ENCODE measurements around the gene KIF25. TPM values are rescaled to one million over a fixed set of nuclear protein-coding genes. Genes with fewer than 3 reads are reported as not detected.
"Not testable (repeated sequence)": the region's sequence is repeated elsewhere in the genome, so short reads cannot be mapped to it uniquely, and the experiment has no call there.

Gene KIF25
- total RNA-seq, 2 experiments from 2014 or later: not detected

DNA sequence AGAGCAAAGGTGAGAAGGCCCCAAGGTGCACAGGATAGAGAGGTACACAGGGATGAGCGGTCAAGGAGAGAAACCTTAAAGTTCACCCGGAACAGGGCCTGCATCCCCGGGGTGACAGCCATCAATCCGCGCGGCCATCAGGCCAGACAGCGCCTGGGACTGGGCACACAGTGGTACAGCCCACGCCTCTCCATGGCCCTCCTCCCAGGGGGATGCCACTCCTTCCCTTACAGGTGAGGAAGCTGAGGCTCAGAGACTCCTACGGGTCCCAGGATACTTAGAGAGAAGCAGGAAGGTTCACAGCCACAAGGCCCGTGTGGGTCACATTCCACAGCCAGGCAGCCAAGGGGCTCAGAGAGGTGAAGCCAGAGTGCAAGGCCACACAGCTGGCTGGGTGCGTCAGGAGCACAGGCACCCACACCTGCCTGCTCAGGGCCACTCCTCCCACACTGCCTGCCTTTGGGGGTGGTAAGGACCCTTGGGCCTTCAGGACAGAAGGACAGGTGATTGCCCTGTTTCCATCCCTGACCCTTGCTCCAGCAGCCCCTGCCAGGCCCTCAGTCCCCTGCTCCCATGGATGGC is 66.8 kb downstream of the KIF25 start:
- H3K4me1 Mint-ChIP-seq: no peaks in the 10 kb centered on the region
- H3K27me3 Mint-ChIP-seq: no peaks in the 10 kb centered on the region
- no peak overlapping the region for H3K27ac Mint-ChIP-seq
- no peak for ATAC-seq
- no peaks in the 10 kb centered on the region for H3K36me3 Mint-ChIP-seq
- no peak overlapping the region for H3K4me3 Mint-ChIP-seq
- DNase-seq: no peak
- H3K9me3 Mint-ChIP-seq (ENCODE audit: low read depth): no peaks in the 10 kb centered on the region
- CTCF ChIA-PET: no interaction called here

DNA sequence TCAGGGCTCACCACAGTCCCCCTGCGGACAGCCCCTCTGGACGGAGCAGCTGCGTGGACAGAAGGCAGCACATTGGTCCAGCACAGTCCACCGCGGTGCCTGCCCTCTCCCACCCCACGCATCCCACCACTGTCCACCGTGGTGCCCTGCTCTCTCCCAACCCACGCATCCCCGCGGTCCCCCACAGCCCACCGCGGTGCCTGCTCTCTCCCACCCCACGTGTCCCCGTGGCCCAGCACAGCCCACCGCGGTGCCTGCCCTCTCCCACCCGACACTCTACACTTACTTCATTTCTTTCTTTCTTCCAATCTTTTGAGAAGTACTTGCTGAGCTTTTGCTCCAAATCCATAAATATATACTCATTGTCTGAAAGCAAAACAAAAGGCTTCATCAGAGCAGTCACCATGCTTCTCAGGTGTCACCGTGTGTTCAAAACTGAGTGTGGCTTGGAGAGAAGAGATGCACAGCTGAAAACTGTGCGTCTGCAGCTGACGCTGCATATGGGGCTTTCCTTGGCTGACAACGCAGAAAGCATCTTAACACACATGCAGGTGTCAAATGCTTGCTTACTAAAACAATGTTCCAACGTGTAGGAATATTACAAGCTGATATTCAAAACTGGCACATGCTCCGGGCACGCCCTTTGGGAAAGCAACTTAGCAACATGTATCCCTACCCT is 69.7 kb downstream of the KIF25 start:
- H3K27me3 Mint-ChIP-seq: no peaks in the 10 kb centered on the region
- H3K36me3 Mint-ChIP-seq: no peaks in the 10 kb centered on the region
- no peak for ATAC-seq
- no peak overlapping the region for H3K4me3 Mint-ChIP-seq
- H3K4me1 Mint-ChIP-seq: no peaks in the 10 kb centered on the region
- no peaks in the 10 kb centered on the region for H3K9me3 Mint-ChIP-seq (ENCODE audit: low read depth)
- DNase-seq: no peak
- CTCF ChIA-PET: no interaction called here
- H3K27ac Mint-ChIP-seq: no peak overlapping the region

DNA sequence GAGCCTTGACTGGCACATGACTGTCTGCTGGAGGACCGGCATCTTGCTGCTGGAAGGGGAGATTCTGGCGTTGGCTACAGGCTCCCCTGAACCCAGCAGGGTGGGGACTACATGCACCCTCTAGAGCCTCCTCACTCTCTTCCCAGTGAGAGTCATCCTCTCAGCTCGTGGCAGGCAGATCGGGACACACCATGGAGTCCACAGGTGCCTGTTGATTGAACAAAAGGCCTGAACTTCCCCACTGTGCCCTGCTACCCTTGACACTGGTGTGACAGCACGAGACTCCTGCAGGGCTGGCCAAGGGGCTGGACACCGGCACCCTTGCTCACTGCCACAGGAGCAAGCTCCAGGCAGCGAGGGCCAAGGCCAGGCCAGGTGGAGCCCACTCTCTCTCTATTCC is 73.3 kb downstream of the KIF25 start:
- Mint-ChIP-seq H3K27me3 (no peaks in the 10 kb centered on the region), H3K36me3 (no peaks in the 10 kb centered on the region), H3K9me3 (ENCODE audit: low read depth) (no peaks in the 10 kb centered on the region), H3K4me3 (no peak overlapping the region), H3K27ac (no peak overlapping the region), H3K4me1 (no peaks in the 10 kb centered on the region)
- CTCF ChIA-PET: no interaction called here
- no peak for ATAC-seq
- DNase-seq: no peak

DNA sequence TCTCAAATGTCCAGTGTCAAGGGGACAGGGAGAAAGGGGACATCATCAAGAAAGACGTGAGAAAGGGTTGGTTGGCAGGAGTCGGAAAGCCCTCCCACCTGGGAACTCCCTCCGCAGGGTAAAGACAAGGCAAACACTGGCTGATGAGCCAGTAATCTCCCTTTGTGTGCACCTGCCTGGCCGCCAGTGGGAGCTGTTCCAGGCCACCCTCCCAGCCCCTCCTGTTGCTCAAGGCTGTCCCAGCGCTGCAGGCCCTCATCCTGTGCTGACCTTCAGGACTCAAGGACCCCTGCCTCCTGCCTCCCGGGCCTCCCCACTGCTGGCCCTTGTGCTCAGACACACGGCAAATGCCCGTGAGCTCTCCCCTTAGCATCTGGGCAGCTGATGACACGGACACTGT is 74.1 kb downstream of the KIF25 start:
- ATAC-seq (no peak), DNase-seq (no peak)
- no peaks in the 10 kb centered on the region for H3K4me1 Mint-ChIP-seq
- H3K27ac Mint-ChIP-seq: no peak overlapping the region
- no peaks in the 10 kb centered on the region for H3K9me3 Mint-ChIP-seq (ENCODE audit: low read depth)
- no peak overlapping the region for H3K4me3 Mint-ChIP-seq
- no peaks in the 10 kb centered on the region for H3K27me3 Mint-ChIP-seq
- no peaks in the 10 kb centered on the region for H3K36me3 Mint-ChIP-seq
- CTCF ChIA-PET: no interaction called here

DNA sequence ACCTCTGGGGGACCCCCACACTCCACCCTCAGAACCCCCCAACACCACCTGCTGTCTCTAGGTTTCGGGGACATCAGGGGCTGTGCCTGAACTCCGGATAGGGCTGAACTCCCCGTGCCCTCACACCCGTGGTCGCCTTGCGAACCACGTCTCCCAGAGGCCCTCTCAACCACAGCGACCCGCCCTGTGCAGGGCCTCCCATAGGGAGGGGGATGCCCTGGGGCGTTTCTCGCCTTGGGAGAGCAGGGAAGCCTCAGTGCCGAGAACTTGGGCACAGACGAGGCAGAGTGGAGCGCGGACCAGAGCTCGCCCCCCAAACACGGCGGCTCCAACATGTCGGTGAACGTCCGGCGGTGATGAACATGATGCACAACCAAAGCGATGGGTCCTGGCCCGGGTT is 74.8 kb downstream of the KIF25 start:
- CTCF ChIA-PET: no interaction called here
- no peak overlapping the region for H3K27ac Mint-ChIP-seq

DNA sequence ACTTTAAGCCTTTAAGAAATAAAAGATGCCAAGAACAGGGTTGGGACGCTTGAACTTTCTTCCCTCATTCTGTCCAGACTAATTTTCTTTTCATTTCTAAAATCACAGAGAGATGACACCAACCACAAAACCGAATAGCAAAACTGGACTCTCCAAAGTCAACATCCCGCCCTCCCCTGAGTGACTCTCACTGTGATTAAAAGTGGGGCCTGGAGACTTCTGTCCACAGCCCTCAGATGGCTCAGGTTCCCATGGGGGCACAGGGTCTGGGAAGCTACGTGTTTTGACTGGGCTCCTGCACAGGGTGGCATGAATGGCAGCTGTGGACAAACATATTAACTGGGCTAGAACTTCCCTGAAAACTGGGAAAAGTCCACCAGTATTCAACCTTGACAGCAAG is 75.3 kb downstream of the KIF25 start:
- H3K36me3 Mint-ChIP-seq: no peaks in the 10 kb centered on the region
- H3K9me3 Mint-ChIP-seq (ENCODE audit: low read depth): no peaks in the 10 kb centered on the region
- no peaks in the 10 kb centered on the region for H3K27me3 Mint-ChIP-seq
- no peak for DNase-seq
- no peak overlapping the region for H3K27ac Mint-ChIP-seq
- no peaks in the 10 kb centered on the region for H3K4me1 Mint-ChIP-seq
- no peak for ATAC-seq
- CTCF ChIA-PET: no interaction called here
- H3K4me3 Mint-ChIP-seq: no peak overlapping the region

More for the DNA sequence above, 74.8 kb downstream of the KIF25 start:
- no peak overlapping the region for H3K4me3 Mint-ChIP-seq
- no peaks in the 10 kb centered on the region for H3K27me3 Mint-ChIP-seq
- H3K9me3 Mint-ChIP-seq (ENCODE audit: low read depth): no peaks in the 10 kb centered on the region
- DNase-seq: no peak
- H3K36me3 Mint-ChIP-seq: no peaks in the 10 kb centered on the region
- no peak for ATAC-seq
- H3K4me1 Mint-ChIP-seq: no peaks in the 10 kb centered on the region

DNA sequence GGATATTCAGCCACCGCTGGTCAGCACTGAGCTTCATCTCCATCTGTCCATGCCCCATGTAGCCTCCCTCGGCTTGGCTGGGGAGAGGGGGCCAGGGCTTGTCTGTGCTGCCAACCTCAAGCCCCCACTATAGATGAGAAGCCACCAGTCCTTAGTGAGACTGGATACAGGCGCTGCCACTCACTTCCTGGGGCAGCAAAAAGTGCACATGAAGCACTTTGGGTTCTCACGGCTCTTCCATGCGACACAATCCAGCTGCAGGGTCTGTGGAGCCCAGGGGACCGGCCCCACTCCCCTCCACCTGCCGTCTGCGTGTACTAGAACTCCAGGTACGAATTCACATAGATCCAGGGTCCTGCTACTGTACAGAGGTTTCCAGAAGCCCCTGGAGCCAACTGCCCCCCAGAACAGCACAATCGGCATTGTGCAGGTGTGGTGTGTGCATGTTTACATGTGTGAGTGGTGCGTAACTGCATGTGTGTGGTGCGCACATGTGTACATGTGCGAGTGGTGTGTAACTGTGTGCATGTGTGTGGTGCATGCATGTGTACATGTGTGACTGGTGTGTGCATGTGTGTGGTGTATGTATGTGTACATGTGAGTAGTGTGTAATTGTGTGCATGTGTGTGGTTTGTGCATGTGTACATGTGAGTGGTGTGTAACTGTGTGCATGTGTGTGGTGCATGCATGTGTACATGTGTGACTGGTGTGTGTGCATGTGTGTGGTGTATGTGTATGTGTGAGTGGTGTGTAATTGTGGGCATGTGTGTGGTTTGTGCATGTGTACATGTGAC is 76.7 kb downstream of the KIF25 start:
- CTCF ChIA-PET: no interaction called here

DNA sequence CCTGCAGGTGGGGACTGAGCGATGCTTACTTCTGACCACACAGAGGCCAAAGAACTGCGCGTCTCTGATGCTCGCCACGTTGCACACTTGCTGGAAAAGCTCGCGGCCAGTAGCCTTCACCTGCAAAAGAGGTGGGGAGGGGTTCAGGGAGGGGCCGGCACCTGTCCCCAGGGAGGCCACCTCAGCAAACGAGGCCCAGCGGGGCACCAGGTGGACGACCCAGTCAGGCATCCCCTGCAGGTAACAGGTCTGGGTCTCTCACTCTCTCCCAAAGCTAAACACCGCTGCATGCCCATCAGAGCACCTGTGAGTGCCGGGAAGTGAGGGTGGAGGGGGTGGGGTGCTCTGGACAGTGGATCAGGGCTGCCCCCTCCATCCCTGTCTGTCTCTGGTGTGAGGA is 77.7 kb downstream of the KIF25 start:
- ATAC-seq (no peak), DNase-seq (no peak)
- H3K4me1 Mint-ChIP-seq: no peaks in the 10 kb centered on the region
- H3K9me3 Mint-ChIP-seq (ENCODE audit: low read depth): no peaks in the 10 kb centered on the region
- H3K27me3 Mint-ChIP-seq: no peaks in the 10 kb centered on the region
- H3K4me3 Mint-ChIP-seq: no peak overlapping the region
- CTCF ChIA-PET: no interaction called here
- no peak overlapping the region for H3K27ac Mint-ChIP-seq
- H3K36me3 Mint-ChIP-seq: no peaks in the 10 kb centered on the region

More for the DNA sequence above, 76.7 kb downstream of the KIF25 start:
- ATAC-seq (no peak), DNase-seq (no peak)
- Mint-ChIP-seq H3K9me3 (ENCODE audit: low read depth) (no peaks in the 10 kb centered on the region), H3K27me3 (no peaks in the 10 kb centered on the region), H3K4me1 (no peaks in the 10 kb centered on the region), H3K4me3 (no peak overlapping the region), H3K27ac (no peak overlapping the region), H3K36me3 (no peaks in the 10 kb centered on the region)

DNA sequence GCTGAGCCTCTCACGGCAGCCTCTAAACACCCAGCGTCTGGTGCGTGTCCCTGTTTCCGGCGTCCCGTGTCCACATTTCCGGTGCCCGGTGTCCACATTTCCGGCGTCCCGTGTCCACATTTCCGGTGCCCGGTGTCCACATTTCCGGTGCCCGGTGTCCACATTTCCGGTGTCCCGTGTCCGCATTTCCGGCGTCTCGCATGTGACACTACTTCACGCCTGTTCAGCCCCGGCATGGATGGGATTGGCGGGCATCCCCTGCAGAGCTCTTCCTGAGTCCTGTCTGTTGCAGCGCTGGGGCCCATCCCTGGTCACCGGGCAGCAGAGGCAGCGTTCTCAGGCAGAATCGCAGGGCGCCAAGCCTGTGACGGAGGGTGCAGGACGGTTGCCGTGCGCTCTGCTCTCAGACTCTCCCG is 78.3 kb downstream of the KIF25 start:
- ATAC-seq (no peak), DNase-seq (no peak)
- Mint-ChIP-seq H3K4me1 (no peaks in the 10 kb centered on the region), H3K27me3 (no peaks in the 10 kb centered on the region), H3K36me3 (no peaks in the 10 kb centered on the region), H3K4me3 (no peak overlapping the region), H3K27ac (no peak overlapping the region), H3K9me3 (ENCODE audit: low read depth) (no peaks in the 10 kb centered on the region)
- CTCF ChIA-PET: no interaction called here

DNA sequence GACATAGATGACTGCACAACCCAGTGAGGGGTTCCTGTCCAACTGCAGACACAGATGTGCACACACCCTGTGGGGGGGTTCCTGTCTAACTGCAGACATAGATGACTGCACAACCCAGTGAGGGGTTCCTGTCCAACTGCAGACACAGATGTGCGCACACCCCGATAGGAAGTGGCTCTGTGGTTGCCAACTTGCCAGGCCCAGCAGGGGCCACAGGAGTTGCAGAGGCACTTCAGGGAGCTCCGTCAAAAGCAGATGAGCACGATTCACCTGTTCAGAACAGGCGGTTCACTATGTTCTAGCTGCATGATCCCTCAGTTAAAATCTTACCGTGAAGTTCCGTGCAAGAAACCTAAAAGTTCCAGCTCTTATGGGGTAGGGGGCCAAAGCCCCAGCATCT is 79.9 kb downstream of the KIF25 start:
- DNase-seq; H3K27me3 Mint-ChIP-seq; CTCF ChIA-PET; H3K36me3 Mint-ChIP-seq; H3K4me1 Mint-ChIP-seq; H3K27ac Mint-ChIP-seq; ATAC-seq; H3K9me3 Mint-ChIP-seq (ENCODE audit: low read depth); H3K4me3 Mint-ChIP-seq: not testable (repeated sequence)

DNA sequence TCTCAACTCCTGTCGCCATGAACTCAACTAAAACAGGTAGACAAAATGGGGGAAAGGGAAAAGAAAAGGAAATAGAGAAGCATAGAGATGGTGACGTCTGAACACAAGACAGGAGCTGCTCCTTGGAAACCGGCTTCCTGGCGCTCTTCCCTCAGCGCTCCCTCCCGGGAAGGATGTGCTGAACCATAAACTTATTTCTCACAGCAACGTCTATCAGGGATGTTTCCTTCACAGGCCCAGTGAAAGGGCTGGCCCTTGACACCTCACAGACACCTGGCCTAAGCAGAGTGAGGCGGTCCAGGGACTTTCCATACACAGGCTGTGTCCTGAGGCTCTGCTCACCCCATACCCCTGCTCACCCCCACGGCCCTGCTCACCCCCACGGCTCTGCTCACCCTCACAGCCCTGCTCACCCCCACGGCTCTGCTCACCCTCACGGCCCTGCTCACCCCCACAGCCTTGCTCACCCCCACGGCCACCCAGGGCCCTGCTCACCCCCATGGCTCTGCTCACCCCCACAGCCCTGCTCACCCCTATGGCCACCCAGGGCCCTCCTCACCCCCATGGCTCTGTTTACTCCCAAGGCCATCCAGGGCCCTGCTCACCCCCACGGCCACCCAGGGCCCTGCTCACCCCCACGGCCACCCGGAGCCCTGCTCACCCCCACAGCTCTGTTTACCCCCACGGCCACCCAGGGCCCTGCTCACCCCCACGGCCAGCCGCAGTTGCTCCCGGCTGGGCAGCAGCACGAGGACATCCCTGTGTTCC is 80.9 kb downstream of the KIF25 start:
- CTCF ChIA-PET: no interaction called here

DNA sequence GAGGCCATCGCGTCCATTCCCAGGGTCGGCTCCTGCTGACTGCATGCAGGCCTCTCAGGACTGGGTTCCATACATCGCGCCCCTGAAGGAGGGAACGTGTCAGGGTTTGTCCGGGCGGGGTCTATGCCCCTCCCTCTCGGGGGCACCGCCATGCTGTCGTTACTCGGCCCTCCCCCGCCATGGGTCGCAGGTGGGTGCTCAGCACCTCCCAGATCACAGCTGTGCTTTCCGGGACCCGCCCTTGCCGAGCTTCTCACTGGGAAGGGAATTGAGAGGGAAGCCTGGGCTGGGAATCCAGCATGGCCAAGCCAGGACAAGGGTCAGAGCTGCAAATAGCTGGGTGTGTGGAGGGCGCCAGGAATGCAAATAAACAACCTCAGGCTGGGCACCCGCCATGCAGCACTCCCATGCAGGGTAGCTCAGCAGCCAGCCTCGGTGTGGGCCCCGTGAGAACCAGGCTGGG is 81.5 kb downstream of the KIF25 start, which contains the start of gene FRMD1:
Gene FRMD1 (minus strand): TSS at position 270 of the 463 bp plus-strand sequence. CDS start 118 bp downstream, at position 152.
- ATAC-seq: no peak
- DNase-seq: no peak
- Mint-ChIP-seq H3K36me3 (no peaks in the 10 kb centered on the region), H3K27me3 (no peaks in the 10 kb centered on the region), H3K4me1 (no peaks in the 10 kb centered on the region), H3K9me3 (ENCODE audit: low read depth) (no peaks in the 10 kb centered on the region), H3K27ac (no peak within 1 kb of the TSS), H3K4me3 (no peak within 1 kb of the TSS)
- CTCF ChIA-PET: no interaction called here

More for the DNA sequence above, 80.9 kb downstream of the KIF25 start:
- ATAC-seq: no peak
- Mint-ChIP-seq H3K4me3 (no peak overlapping the region), H3K4me1 (no peaks in the 10 kb centered on the region), H3K27ac (no peak overlapping the region), H3K36me3 (no peaks in the 10 kb centered on the region), H3K9me3 (ENCODE audit: low read depth) (no peaks in the 10 kb centered on the region), H3K27me3 (no peaks in the 10 kb centered on the region)
- DNase-seq: no peak

DNA sequence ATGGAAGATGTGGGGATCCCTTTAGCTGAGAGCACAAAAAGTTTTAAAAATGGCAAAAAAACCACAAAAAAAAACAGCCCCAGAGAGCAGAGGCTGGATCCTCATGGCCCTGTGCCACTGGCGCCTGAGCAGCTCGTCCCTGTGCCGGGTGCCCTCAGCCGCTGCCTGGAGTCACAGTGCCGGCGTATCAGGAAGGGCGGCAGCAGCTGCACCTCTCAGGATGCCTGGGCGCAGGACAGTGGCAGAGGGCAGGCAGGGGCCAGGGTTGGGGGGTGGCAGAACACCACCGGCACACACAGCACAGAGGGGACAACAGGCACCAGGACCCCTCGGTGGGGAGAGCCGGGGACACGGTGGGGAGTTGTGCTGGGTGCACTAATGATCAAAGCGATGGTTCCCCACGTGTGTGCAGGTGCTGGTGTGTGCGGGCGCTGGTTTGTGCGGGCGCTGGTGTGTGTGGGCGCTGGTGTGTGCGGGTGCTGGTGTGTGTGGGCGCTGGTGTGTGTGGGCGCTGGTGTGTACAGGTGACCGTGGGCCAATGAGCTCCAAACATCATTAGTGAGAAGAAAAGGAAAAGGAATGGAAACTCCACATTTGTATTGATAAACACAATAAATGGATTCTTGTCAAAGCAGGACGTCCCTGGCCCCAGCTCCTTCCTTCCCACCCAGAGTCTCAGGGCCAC is 83.1 kb downstream of the KIF25 start:
- no peaks in the 10 kb centered on the region for H3K9me3 Mint-ChIP-seq (ENCODE audit: low read depth)
- CTCF ChIA-PET: no interaction called here
- no peaks in the 10 kb centered on the region for H3K36me3 Mint-ChIP-seq
- H3K4me1 Mint-ChIP-seq: no peaks in the 10 kb centered on the region
- DNase-seq: no peak
- no peak for ATAC-seq
- no peak overlapping the region for H3K27ac Mint-ChIP-seq
- H3K27me3 Mint-ChIP-seq: no peaks in the 10 kb centered on the region
- H3K4me3 Mint-ChIP-seq: no peak overlapping the region

Data from activated CD8-positive, alpha-beta memory T cell treated with anti-CD3 and anti-CD28 coated beads, Interleukin-2, amount 10 ng/mL, durations not matched to agents 7 days and 5 days (primary cell).